ENCODE data around the gene E2F4.
A peak's percentile ranks its signal among the peaks of the same experiment; 100 is the strongest.

Gene E2F4

GRCh38 chr16:67154578-67155294 lies 37.2 kb upstream of the E2F4 start:
- TF ChIP-seq CTCF (IDR thresholded peaks at IDR 0.05; ENCODE audit: insufficient read depth, low read depth, low read length, missing control alignments) = no peak
- H3K4me3 ChIP-seq (ENCODE audit: low read depth, low read length) = no peak overlapping the region
- no peak for DNase-seq (ENCODE audit: low read depth)

DNA sequence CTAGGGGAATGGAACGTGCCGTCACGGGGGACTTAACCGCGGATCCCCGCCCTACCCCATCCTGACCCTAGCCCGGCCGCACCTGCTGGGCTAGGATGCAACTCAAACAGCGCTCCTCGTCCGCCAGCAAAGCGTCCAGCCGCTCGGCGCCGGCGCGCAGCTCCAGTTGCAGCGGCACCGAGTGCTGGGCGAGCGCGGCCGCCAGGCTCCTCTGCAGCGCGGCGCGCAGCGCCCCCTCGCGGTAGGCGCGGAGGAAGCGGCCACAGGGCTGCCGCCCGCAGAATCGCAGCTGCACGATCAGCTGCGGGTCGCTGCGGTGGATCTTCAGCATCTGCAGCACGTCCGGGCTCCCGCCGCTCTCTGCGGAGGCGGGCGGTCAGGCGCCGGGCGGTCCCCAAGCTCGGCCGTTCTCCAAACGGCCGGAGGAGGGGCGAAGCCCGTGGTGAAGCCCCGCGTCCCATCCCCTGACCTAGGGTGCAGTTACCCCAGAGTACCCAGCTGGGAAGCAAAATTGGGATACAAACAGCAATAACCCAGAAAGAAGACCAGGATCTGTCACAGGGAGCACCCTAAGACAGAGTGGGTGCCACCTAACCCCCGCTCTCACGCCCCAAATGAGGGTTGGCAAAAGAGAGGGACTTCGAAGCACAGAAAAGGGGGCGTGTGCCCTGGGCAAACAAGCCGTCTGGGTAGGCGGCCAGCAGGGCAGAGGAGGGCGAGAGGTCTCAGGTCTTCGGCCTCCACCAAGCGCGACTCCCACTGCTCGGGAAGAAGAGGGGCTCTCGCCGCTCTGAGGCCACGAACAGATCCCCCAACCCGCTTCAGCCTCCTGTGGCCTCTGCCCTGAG lies 36.4 kb upstream of the E2F4 start:
- TF ChIP-seq CTCF (IDR thresholded peaks at IDR 0.05; ENCODE audit: insufficient read depth, low read depth, low read length, missing control alignments) = peak; percentile 90

GRCh38 chr16:67156143-67156844 lies 35.7 kb upstream of the E2F4 start:
- H3K4me3 ChIP-seq (ENCODE audit: low read depth, low read length) = no peak overlapping the region
- no peak for TF ChIP-seq CTCF (IDR thresholded peaks at IDR 0.05; ENCODE audit: insufficient read depth, low read depth, low read length, missing control alignments)
- DNase-seq (ENCODE audit: low read depth) = no peak

More for the DNA sequence above, 36.4 kb upstream of the E2F4 start:
- DNase-seq (ENCODE audit: low read depth) = peak; percentile 84
- no peak overlapping the region for H3K4me3 ChIP-seq (ENCODE audit: low read depth, low read length)

DNA sequence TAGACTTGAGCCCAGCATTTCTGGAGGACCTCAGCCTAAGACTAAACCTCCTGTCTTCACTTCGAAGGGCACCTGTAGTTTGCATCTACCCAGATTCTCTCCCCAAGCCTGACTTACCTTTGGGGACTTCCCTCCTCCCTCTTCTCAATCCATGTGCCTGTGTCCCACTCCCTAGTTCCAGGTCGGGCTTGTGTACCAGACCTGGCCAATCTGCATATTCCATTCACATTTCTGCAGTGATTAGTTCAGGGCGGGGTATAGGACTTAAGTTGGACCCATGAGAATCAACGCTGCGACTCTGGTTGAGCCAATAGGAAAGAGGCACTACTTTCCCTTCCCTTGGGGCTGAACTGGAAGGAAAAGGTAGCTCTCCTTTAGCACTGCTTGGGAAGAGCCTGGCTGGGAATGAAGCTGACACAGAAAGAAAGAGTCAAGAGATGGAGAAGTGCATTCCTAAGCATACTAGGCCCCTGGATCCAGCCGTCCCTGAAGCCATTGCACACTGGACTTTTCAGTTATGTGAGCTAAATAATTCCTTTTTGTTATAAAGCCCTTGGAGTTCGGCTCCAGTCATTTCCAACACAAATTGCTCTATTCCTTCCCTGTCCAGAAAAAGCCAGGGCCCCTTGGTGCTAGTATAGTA lies 34.7 kb upstream of the E2F4 start:
- DNase-seq (ENCODE audit: low read depth) = no peak

DNA sequence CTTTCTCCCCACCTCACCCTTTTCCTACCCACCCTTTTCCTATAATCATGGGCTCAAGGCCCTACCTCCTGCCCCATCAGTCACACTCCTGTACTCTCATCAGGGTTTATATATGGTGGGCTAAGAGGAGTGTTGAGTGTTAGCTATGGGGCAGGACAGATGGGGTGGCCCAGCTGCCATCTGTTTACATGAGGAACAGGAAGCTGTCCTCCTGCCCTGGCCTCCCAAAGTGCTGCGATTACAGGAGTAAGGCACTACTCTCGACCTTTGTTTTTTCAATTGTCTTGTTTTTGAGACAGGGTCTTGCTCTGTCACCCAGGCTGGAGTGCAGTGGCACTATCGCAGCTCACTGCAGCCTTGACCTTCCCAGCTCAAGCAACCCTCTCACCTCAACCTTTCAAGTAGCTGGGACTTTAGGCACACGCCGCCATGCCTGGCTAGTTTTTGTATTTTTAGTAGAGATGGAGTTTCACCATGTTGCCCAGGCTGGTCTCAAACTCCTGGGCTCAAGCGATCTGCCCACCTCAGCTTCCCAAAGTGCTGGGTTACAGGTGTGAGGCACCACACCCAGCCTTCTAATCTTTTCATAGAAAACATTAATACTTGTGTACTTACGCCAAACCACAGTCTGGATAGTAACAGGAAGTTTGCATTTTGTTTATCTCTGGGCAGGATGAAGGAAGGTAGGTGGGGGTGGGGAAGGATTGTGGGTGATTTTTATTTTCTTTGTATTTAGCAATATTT lies 33.9 kb upstream of the E2F4 start:
- no peak for TF ChIP-seq CTCF (IDR thresholded peaks at IDR 0.05; ENCODE audit: insufficient read depth, low read depth, low read length, missing control alignments)
- peak overlapping the region; percentile 99 for H3K4me3 ChIP-seq (ENCODE audit: low read depth, low read length)
- peak; percentile 45 for DNase-seq (ENCODE audit: low read depth)

More for the DNA sequence above, 34.7 kb upstream of the E2F4 start:
- no peak overlapping the region for H3K4me3 ChIP-seq (ENCODE audit: low read depth, low read length)
- no peak for TF ChIP-seq CTCF (IDR thresholded peaks at IDR 0.05; ENCODE audit: insufficient read depth, low read depth, low read length, missing control alignments)

Measured in GM12865 (cell line).